ENCODE data around the gene CDX1.

The CDX1 gene

DNA sequence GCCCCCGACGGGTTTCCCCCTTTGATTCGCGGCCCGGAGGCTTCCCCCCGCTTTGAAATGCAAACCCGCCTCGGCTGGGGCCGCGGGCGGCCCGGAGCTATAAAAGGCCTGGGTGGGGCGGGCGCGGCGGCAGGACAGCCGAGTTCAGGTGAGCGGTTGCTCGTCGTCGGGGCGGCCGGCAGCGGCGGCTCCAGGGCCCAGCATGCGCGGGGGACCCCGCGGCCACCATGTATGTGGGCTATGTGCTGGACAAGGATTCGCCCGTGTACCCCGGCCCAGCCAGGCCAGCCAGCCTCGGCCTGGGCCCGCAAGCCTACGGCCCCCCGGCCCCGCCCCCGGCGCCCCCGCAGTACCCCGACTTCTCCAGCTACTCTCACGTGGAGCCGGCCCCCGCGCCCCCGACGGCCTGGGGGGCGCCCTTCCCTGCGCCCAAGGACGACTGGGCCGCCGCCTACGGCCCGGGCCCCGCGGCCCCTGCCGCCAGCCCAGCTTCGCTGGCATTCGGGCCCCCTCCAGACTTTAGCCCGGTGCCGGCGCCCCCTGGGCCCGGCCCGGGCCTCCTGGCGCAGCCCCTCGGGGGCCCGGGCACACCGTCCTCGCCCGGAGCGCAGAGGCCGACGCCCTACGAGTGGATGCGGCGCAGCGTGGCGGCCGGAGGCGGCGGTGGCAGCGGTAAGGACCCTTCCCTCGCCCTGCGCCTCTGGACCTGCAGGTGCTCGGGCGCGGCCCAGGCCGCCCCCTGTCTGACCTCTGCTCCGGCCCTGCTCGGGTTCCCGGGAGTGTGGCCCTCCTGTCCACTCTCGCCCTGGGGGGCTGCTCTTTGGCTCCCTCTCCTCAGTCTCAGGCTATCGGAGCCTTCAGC is at the start of gene CDX1:
Gene CDX1 (plus strand): TSS at position 129 of the 862 bp plus-strand sequence. CDS start 99 bp downstream, at position 228.
- no peak for DNase-seq

DNA sequence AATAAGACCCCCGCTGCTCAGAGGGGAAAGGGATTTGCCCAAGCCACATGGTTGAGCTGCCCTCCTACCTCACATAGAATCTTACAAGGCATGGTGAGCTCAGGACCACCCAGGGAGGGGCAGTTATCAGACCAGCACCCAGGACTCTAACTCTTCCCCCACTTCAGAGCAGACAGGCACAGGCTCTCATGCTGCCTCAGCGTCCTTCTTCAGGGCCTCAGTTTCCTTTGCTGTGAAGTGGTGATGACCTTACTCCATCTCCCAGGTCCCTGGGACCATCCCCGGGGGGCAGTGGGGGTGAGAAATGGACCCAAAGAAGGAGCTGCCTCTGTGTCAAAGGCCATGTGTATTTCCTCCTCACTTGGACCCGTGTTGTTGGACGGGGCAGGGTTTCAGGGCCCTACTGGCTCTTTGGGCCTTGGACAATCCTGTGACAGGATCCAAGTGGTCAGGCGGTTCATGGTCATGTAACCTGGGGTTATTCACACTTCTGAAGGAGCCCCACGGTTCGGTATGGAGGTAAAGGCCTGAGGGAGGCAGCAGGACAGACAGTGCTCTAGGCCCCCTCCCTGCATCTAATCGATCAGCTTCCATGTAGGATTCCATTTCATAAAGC is 48.5 kb upstream of the CDX1 start:
- no peak for DNase-seq

DNA sequence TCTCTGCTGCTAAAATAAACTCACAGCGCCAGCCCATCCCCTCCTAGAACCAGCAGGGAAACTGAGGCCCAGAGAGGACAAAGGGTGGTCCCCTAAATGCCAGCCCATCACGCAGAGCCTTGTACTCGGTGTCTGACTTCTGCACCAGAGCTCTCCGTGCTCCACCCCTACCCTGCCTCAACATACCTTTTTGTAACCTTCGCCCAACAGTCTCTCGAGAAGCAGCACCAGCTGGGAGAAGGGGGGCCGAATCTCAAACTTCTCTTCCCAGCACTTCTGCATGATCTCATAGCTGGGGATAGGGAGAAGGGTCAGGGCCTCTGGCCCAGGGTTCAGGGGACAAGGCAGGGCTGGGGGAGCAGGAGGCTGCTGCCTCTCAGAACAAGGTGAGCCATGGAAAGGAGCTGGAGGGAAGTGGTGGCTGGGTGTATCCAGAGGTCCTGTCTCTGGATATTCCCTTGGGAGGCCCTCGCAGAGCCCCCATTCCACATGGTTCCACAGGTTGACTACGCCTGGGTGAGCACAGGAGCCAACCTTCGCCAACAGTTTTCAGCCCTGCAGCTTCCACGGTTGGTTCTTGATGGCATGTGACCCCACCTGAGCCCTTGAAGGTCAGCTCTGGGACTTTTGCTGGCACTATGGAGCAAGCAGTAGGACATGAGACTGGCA is 47.9 kb upstream of the CDX1 start:
- no peak for DNase-seq

DNA sequence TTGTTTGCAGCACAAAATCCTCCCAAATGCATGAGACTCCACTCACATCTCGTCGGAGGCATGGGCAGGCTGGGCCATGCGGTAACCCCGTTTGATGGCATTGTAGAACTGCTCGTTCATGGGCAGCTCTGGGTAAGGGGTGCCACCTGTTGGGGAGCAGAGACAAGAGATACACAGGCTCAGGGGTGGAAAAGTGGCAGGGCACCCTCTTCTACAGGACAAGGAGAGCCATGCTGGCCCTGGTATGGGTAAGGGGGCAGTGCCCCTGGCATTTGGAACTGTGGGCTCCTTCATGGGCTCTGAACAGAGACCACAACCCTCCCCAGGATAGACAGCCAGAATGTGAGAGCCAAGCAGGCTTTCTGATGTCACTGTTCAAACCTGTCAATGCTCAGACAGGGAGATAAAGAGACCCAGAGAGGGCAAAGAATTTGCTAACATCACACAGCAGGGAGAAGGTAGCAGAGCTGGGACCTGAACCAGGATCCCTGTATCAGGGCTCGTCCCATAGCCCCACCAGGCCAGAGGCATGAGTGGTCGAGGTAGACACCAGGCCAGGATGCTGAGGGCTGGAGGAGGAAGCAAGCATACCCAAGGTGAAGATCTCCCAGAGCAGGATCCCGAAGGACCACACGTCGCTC is 47.0 kb upstream of the CDX1 start:
- no peak for DNase-seq

DNA sequence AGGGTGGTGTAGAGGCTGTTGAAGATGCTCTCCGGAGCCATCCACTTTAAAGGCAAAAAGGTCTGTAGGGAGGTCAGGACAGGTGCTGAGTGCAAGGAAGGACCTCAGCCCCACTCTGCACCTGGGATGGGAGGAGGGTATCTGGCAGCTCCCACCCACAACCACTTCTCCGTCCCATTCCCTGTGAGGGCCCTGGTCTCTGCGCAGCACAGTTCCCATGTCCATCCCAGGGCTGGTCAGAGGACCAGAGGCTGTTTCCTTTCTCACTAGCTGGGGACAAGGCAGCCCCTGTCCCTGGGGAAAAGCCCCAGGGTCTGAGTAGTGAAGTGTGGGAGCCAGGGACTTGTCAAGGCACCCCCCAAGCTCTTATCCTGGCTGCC is 46.5 kb upstream of the CDX1 start:
- no peak for DNase-seq

DNA sequence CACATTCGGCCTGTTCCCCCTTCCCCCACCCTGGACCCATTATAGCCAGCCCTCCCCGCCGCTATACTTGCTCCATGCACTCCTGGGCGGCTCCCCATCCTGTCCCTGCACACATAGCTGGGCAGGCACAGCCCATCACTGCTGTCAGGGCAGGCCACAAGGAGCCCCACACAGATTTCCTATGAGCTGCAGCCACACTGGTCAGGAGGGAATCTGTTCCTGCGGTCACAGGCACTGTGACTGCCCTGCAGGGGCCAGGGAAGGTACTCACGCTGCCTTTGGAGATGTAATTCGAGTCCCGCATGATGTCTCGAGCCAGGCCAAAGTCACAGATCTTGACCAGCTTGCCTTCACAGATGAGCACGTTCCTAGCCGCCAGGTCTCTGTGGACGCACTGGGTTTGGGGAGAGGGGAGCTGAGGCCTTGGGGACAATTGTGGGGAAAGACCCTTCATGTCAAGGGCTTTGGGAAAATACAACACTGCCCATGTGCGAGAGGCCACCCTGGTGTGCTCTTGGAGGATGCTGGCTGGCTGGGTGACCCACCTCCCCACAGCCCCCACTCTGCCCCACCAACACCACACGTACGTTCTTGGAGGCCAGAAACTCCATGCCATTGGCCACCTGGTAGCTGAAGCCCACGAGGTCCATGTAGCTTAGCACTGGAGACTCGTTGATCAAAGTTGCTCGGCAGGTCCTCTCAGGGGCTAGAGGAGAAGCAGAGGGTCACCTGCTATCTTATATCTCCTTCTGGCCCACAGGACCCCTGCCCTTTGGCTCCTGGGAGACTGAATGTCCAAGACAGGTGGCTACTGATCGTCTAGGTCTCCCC is 45.7 kb upstream of the CDX1 start:
- no peak for DNase-seq

DNA sequence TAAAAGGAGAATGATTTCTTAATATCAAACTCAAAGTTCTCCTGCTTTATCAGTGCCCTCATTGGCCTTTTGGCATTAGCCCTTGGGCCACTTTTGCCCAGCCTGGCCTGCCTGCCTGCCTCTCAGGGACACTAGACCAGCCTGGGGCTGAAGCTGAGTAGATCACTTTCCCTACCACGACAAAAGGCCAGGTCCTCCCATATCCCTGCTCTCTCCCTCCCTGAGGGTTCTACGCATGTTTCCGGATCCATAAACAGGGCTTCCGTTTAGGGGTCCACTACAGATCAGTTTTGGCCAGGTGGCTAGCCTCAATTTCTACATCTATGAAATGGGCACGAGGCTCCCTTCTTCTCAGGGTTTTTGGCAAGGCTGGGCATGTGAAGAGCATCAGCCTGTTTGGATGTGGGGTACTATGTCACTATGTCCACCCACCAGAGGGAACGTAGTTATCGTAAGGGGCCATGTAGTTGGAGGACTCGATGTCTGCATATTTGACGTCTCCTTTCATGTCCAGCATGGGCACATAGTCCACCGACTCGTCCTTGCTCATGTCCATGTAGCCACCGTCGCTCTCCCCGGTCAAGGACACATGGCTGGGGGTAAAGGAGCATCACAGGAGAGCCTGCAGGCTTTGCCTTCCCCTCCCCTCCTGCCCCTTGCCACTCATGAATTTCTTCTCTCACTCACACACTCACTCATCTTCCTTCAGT is 45.0 kb upstream of the CDX1 start:
- no peak for DNase-seq

DNA sequence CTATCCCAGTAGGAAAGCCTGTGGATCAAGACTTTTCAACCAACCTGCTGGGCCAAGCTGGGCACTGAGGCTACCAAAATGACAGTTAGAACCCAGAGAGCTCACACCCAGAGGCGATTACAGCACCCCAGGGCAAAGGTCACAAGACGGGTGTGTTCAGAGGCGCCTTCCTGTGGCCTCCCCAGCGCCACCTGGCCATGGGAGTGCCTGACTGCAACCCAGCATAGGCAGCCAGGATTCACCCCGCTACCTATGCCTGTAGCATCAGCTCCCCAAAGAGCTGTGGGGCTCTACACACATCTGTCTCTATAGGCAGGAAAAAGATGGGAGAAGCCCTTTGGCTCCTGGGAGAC is 44.4 kb upstream of the CDX1 start:
- DNase-seq: no peak

DNA sequence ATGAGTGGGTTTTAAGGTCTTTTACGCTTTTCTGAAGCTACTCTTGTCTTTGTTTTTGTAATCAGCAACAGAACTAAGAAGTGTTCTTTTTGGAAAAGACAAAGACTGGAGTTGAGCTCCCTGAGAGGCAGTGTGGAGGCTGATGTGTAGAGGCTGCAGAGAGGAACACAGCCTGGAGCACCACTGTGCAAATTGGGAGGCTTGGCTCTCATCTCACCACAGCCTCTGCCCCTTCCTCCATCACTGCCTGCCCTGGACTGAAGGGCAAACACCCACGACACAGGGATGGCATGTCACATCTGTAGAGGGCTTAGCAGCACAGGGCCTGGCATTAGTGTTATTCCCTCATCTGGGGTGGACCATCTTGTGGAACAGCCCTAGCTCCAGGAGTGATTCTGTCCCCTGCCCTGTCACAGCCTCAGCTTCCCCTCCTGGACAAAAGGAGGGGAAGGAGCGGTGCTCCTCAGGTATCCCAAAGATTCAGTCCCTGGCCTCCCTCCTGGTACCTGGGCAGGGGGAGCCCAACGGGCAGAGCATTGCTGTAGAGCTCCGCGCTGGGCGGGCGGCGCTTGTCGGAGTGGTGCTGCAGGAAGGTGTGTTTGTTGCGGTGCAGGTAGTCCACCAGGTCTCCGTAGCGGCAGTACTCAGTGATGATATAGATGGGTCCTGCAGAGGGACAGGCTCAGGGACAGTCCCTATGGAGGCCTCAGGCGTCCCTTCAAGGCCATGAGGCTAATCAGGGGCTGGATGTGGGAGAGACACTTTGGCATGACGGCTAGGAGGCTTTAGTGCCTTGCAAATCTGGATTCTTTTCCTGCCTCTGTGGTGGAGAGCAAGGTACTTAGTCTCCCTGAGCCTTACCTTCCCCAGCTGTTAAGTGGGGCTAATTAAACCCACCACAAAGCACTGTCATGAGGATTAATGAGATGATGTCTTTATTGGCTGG is 43.8 kb upstream of the CDX1 start:
- DNase-seq: no peak

DNA sequence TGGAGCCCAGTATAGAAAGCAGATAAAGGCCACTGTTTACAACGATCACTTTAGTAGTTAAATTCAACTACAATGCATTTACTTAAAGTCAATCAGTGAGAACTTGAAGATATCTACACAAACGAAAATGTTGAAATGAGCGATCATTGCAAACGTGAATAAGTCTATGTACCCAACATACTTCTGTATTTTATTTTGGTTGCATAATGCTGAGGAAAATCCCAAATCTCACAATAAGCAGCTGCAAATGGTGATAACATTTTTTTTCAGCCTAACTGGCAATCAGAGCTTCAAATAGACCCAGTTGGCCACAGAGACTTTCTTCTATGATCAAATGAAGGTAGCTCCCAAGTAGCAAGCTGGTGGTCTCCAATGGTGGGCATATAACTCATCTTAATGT is 43.0 kb upstream of the CDX1 start:
- no peak for DNase-seq

DNA sequence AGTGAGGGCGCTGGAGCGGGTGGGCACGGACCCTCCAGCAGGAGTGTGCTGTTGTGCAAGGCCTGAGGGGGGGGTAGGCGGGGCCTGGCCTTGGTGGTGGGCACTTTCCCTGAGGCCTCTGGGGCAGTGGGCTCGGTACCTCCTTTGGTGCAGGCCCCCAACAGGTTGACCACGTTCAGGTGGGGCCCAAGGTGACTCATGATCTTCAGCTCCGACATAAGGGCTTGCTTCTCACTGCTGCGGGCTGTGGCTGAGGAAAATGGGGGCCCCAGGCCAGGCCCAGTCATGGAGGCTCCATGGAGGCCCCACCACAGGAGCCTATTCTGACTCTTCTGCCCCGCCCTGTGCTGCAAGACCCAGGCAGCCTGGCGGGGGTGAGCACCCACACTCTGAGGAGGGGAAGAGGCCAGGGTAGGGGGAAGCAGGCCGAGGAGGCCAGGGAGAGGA is 42.4 kb upstream of the CDX1 start:
- no peak for DNase-seq

DNA sequence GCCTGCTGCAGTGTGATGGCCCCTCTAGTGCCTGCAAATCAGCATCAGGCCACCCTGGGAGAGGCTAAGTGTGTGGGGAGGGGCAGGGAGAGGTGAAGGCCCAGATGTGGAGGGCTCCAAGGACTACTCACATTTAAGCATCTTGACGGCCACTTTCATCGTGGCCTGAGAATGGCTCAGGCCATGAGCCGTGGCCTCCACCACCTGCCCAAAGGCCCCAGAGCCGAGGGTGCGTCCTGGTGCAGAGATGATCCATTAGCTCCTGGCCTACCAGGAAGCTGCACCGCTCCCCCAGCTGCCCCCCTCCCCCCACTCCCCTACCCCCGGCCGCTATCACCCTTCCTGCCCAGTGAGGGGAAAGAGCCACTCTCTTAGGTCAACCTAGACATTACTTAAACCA is 42.0 kb upstream of the CDX1 start:
- DNase-seq: no peak

DNA sequence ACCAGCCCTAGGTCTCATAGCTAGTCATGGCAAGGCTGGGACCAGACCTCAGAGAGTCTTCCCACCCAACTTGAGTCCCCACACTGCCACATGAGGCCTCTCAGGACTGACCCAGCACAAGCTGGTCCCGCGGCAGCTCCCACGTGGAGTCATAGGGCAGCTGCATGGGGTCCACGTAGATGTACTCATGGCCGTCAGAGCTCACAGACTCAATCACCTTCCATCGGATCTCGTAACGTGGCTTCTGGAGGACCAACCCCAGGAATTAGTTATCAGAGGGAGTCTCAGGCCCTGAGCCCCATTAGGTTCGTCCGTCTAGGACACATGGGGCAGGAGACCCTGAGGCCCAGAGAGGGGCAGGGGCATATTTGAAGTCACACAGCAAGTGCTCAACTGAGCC is 41.2 kb upstream of the CDX1 start:
- no peak for DNase-seq

DNA sequence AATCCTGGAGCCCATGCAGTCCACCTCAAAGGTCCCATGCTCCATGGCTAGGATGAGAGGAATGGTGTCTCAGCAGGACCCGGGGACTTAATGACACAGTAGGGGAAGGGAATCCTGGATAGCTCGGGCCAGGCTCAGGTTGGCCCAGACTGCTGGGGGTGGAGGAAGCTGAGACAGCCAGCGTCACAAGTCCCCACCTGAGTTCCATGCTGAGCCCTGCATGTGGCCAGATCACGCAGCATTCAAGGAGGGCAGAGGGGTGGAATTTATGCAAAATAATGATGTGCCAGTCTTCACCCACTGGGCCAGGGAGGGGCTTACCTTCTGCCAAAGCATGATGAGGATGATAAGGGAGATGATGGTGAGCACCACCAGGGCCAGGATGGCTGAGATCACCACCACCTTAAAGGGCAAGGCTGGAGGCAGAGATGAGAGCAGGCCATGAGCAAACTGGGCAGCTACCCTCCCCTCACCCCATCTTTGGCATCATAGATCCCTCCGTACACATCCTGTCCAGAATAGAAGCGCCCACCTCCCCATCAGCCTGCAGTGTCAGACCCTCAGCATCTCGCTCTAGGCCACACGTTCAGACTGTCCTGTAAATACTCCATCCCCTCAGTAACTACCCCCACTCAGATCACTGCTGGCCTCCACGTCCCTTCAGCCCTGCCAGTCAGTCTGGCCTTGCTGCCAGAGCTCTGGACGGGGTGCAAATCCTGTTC is 40.2 kb upstream of the CDX1 start:
- DNase-seq: no peak

DNA sequence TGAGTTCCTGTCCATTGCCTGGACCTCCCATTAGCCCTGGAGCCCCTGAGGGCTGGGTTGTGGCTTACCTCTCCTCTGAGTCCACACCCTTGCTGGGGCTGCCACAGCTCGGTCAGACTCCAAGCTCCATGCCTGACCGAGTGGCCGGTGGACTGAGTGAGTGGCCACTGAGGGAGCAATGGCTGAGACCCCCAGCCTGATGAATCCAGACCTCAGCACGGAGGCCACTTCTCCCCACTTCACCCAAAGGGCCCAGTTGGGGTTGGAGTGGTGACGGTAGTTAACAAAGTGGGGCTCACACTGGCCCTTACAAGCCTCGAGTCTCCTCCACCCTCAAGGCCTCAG is 39.7 kb upstream of the CDX1 start:
- no peak for DNase-seq

DNA sequence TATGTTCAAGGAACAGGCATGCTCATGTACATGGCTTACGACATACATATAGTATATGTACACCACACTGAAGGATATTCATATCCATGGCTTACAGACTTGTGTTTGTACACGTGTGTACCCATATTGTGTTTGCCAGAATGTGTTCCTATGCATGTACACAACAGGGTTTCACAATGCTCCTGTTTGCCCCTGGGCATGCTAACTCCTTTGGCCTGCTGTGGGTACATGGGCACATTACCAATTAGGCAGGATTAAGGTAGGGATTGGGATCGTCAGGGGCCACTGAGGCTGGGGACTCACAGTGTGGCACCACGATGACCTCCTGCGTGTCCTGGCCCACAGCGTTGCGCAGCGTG is 37.1 kb upstream of the CDX1 start:
- DNase-seq: no peak

DNA sequence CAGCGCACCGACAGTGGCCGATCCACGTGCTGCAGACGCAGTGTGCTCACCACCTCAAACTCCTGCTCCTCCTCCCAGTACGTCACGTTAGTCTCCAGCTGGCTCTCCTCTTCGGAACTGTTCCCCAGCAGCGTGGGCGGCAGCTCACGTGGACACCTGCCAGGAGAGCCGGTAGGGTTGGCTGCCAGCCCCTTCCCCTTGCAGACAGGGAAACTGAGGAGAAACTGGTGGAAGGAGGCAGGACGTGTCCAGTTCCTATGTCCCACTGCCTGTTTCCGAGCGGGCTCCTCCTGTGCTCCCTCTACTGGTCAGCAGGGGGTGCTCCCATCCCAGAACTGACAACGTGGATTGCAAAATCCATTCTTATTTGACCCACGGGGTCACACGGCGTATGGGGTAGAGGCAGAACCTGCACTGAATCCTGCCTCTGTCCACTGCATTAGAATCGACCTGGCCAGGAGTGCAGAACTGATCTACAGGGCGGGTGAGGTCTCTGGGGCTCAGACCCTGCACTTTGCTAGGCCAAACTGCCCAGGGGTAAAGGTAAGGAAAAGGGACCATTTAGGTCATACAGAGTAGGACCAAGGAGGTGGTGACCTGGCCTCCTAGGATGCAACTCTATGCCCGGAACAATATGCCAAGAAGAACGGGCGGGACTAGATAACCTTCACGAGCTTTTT is 36.6 kb upstream of the CDX1 start:
- DNase-seq: peak; percentile 2

DNA sequence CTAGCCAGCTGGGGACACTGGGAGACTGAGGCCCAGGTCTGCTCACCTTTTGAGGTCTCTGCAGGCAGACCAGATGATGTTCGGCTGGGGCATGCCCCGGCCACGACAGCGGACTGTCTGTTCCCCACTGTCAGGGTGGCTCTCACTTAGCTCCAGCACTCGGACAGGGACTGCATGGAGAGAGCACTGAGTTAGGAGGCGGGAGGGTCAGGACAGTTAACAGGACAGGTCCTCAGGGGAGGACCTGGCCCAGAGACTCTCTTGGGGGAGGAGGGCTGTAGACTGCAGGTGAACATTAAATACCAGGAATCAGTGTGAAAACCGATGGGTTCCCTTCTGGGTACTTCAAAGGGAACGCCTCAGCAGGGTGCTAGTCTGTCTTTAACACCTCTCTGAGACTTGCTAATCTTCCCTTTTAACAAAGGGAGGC is 36.1 kb upstream of the CDX1 start:
- DNase-seq: no peak

DNA sequence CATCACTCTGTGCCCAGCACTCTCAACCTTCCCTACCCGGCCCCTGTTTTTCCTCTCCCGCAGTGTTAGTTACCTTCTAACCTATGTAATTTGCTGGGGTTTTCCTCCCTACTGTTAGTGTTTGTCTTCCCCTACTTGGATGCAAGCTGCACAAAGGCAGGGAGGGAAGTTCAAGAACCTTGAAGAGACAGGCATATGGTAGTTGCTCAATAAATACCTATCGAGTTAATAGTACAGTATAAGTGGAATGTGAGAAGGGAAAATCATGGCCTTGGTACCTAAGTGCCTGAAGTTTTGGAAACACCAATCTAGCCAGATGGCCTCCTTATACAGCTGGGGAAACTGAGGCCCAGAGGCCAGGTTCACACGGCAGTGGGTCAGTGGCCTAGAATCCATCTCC is 35.1 kb upstream of the CDX1 start:
- no peak for DNase-seq
